Right lobe of liver (tissue), 4 donors: Measurements from ENCODE around the gene LEKR1.

ENCODE experiments used
- POLR2A ChIP-seq: fragments of 450-650 bp; IDR thresholded peaks from one replicate; pipeline ENCODE4 v1.6.1; 2017; ENCODE audit warnings: antibody characterized with exemption, mild to moderate bottlenecking
- TF ChIP-seq, protein P1 (sequence below), 4 donors: fragments of 200-600 bp in 3 of 4; fragments of 450-650 bp in 1 of 4; IDR thresholded peaks; one replicate each; pipeline versions ENCODE4 v1.5.1 to v1.8.0; 2016 to 2022; ENCODE audit warnings: antibody characterized with exemption in 4 of 4, mild to moderate bottlenecking in 2 of 4
- donor health status: DM: no; HTN: no; CAD: no.
- donor health status: DM: no; HTN: no; CAD: no.
- donor health status: DM: no; HTN: yes; CAD: no.

GRCh38 chr3:156803952-156804741 is 22.0 kb upstream of the LEKR1 start:
- TF ChIP-seq POLR2A = no peak
- TF ChIP-seq, protein P1, sequence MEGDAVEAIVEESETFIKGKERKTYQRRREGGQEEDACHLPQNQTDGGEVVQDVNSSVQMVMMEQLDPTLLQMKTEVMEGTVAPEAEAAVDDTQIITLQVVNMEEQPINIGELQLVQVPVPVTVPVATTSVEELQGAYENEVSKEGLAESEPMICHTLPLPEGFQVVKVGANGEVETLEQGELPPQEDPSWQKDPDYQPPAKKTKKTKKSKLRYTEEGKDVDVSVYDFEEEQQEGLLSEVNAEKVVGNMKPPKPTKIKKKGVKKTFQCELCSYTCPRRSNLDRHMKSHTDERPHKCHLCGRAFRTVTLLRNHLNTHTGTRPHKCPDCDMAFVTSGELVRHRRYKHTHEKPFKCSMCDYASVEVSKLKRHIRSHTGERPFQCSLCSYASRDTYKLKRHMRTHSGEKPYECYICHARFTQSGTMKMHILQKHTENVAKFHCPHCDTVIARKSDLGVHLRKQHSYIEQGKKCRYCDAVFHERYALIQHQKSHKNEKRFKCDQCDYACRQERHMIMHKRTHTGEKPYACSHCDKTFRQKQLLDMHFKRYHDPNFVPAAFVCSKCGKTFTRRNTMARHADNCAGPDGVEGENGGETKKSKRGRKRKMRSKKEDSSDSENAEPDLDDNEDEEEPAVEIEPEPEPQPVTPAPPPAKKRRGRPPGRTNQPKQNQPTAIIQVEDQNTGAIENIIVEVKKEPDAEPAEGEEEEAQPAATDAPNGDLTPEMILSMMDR (IDR thresholded peaks at IDR 0.05) = no peak
